ENCODE results near the gene ZNF276. TPM values are rescaled to one million over a fixed set of nuclear protein-coding genes. Genes with fewer than 3 reads are reported as not detected.

Gene ZNF276
- total RNA-seq, 4 donors from 2014 or later, result 16.1 to 19.2 (median 17.2) TPM

GRCh38 chr16:89761304-89761922 is 40.1 kb downstream of the ZNF276 start:
- intact Hi-C loops (cut with DNase I), result no loop called here
- TF ChIP-seq POLR2AphosphoS5 (IDR thresholded peaks at IDR 0.05) (no peak), CTCF (IDR thresholded peaks at IDR 0.05) (no peak), EP300 (IDR thresholded peaks at IDR 0.05) (no peak), POLR2A (IDR thresholded peaks at IDR 0.05; ENCODE audit: low read depth) (no peak)
- no peaks in the 10 kb centered on the region for H3K9me3 ChIP-seq
- H3K36me3 ChIP-seq, result no peaks in the 10 kb centered on the region
- H3K4me1 ChIP-seq, result no peaks in the 10 kb centered on the region
- no peak overlapping the region for H3K4me3 ChIP-seq
- H3K27ac ChIP-seq (replicated peaks in 1 of 4), result no peak overlapping the region
- no peaks in the 10 kb centered on the region for H3K27me3 ChIP-seq
- DNase-seq (ENCODE audit: extremely low spot score), result no peak
- WGBS, result 91% methylated on average over 17 of the region's 17 CpGs

GRCh38 chr16:89764711-89765201 is 43.4 kb downstream of the ZNF276 start:
- H3K36me3 ChIP-seq, result no peaks in the 10 kb centered on the region
- H3K27me3 ChIP-seq, result no peaks in the 10 kb centered on the region
- TF ChIP-seq CTCF (IDR thresholded peaks at IDR 0.05) (no peak), POLR2A (IDR thresholded peaks at IDR 0.05; ENCODE audit: low read depth) (no peak), EP300 (IDR thresholded peaks at IDR 0.05) (no peak), POLR2AphosphoS5 (IDR thresholded peaks at IDR 0.05) (no peak)
- H3K4me1 ChIP-seq, result no peaks in the 10 kb centered on the region
- no peak overlapping the region for H3K27ac ChIP-seq (replicated peaks in 1 of 4)
- peak; percentile 93 for DNase-seq (ENCODE audit: extremely low spot score)
- WGBS, result 87% methylated on average over 18 of the region's 18 CpGs
- peak overlapping the region in 2 of 4 donors; percentile 3 to 5 for H3K4me3 ChIP-seq
- H3K9me3 ChIP-seq, result no peaks in the 10 kb centered on the region
- intact Hi-C loops (cut with DNase I), result no loop called here

- H3K9me3 ChIP-seq, result no peaks in the 10 kb centered on the region
- TF ChIP-seq POLR2AphosphoS5 (IDR thresholded peaks at IDR 0.05), result no peak
- no peak for TF ChIP-seq POLR2A (IDR thresholded peaks at IDR 0.05; ENCODE audit: low read depth)
- no peak for TF ChIP-seq EP300 (IDR thresholded peaks at IDR 0.05)
- TF ChIP-seq CTCF (IDR thresholded peaks at IDR 0.05), result no peak
- intact Hi-C loops (cut with DNase I), result no loop called here
- no peaks in the 10 kb centered on the region for H3K36me3 ChIP-seq
- H3K27ac ChIP-seq (replicated peaks in 1 of 4), result no peak overlapping the region
- no peaks in the 10 kb centered on the region for H3K4me1 ChIP-seq
- WGBS, result 90% methylated on average over 10 of the region's 10 CpGs
- H3K4me3 ChIP-seq, result no peak overlapping the region
- no peak for DNase-seq (ENCODE audit: extremely low spot score)
- no peaks in the 10 kb centered on the region for H3K27me3 ChIP-seq
Measured at GRCh38 chr16:89765292-89765830, 44.0 kb downstream of the ZNF276 start.

- DNase-seq (ENCODE audit: extremely low spot score), result no peak
- Histone ChIP-seq H3K9me3 (no peaks in the 10 kb centered on the region), H3K4me1 (no peaks in the 10 kb centered on the region), H3K4me3 (no peak overlapping the region), H3K36me3 (no peaks in the 10 kb centered on the region), H3K27ac (replicated peaks in 1 of 4) (no peak overlapping the region), H3K27me3 (no peaks in the 10 kb centered on the region)
- 96% methylated on average over 16 of the region's 16 CpGs for WGBS
- no peak for TF ChIP-seq EP300 (IDR thresholded peaks at IDR 0.05)
- no peak for TF ChIP-seq POLR2A (IDR thresholded peaks at IDR 0.05; ENCODE audit: low read depth)
- TF ChIP-seq POLR2AphosphoS5 (IDR thresholded peaks at IDR 0.05), result no peak
- no peak for TF ChIP-seq CTCF (IDR thresholded peaks at IDR 0.05)
- intact Hi-C loops (cut with DNase I), result no loop called here
Measured at GRCh38 chr16:89770367-89770766, 49.0 kb downstream of the ZNF276 start.
